ENCODE data around the gene IGSF9B. TPM values are rescaled to one million over a fixed set of nuclear protein-coding genes. Genes with fewer than 3 reads are reported as not detected.

IGSF9B gene
- total RNA-seq, 2 donors from 2014 or later = 1.6 to 3.3 TPM

GRCh38 chr11:133995066-133995465 is 38.3 kb upstream of the IGSF9B start:
- no peaks in the 10 kb centered on the region for H3K9me3 ChIP-seq
- no peaks in the 10 kb centered on the region for H3K4me1 ChIP-seq
- no peak for TF ChIP-seq CTCF (IDR thresholded peaks at IDR 0.05)
- no peak for TF ChIP-seq POLR2A (IDR thresholded peaks at IDR 0.05)
- DNase-seq (no peak), ATAC-seq (no peak)
- H3K36me3 ChIP-seq (replicated peaks in 1 of 2; ENCODE audit: insufficient read depth in 1 of 2, low read depth in 2 of 2) = no peaks in the 10 kb centered on the region
- 53 to 58% methylated on average over 8 of the region's 8 CpGs for WGBS, 2 donors
- no peak overlapping the region for H3K27ac ChIP-seq
- H3K4me3 ChIP-seq = no peak overlapping the region
- intact Hi-C loops (cut with DNase I) = no loop called here
- no peaks in the 10 kb centered on the region for H3K27me3 ChIP-seq

- TF ChIP-seq POLR2A (IDR thresholded peaks at IDR 0.05) = no peak
- TF ChIP-seq CTCF (IDR thresholded peaks at IDR 0.05) = no peak
- Histone ChIP-seq H3K4me3 (no peak overlapping the region), H3K27me3 (no peaks in the 10 kb centered on the region), H3K27ac (no peak overlapping the region), H3K4me1 (no peaks in the 10 kb centered on the region), H3K36me3 (replicated peaks in 1 of 2; ENCODE audit: insufficient read depth in 1 of 2, low read depth in 2 of 2) (no peaks in the 10 kb centered on the region), H3K9me3 (no peaks in the 10 kb centered on the region)
- WGBS, 2 donors = 82 to 88% methylated on average over 11 to 13 of the region's 13 CpGs
- DNase-seq (no peak), ATAC-seq (no peak)
- intact Hi-C loops (cut with DNase I) = no loop called here
Measured at GRCh38 chr11:133993921-133994320, 37.2 kb upstream of the IGSF9B start.

GRCh38 chr11:133993107-133993506 is 36.3 kb upstream of the IGSF9B start:
- H3K36me3 ChIP-seq (replicated peaks in 1 of 2; ENCODE audit: insufficient read depth in 1 of 2, low read depth in 2 of 2) = no peaks in the 10 kb centered on the region
- TF ChIP-seq POLR2A (IDR thresholded peaks at IDR 0.05) = no peak
- no peak for TF ChIP-seq CTCF (IDR thresholded peaks at IDR 0.05)
- ATAC-seq (no peak), DNase-seq (no peak)
- intact Hi-C loops (cut with DNase I) = no loop called here
- H3K27ac ChIP-seq = no peak overlapping the region
- no peaks in the 10 kb centered on the region for H3K9me3 ChIP-seq
- H3K4me3 ChIP-seq = no peak overlapping the region
- 71 to 72% methylated on average over 4 to 7 of the region's 7 CpGs for WGBS, 2 donors
- no peaks in the 10 kb centered on the region for H3K27me3 ChIP-seq
- no peaks in the 10 kb centered on the region for H3K4me1 ChIP-seq

GRCh38 chr11:133992121-133992520 is 35.4 kb upstream of the IGSF9B start:
- no peaks in the 10 kb centered on the region for H3K27me3 ChIP-seq
- ATAC-seq (no peak), DNase-seq (no peak)
- intact Hi-C loops (cut with DNase I) = no loop called here
- H3K36me3 ChIP-seq (replicated peaks in 1 of 2; ENCODE audit: insufficient read depth in 1 of 2, low read depth in 2 of 2) = no peaks in the 10 kb centered on the region
- H3K4me1 ChIP-seq = no peaks in the 10 kb centered on the region
- 38 to 53% methylated on average over 4 of the region's 4 CpGs for WGBS, 2 donors
- H3K27ac ChIP-seq = no peak overlapping the region
- H3K4me3 ChIP-seq = no peak overlapping the region
- no peak for TF ChIP-seq POLR2A (IDR thresholded peaks at IDR 0.05)
- TF ChIP-seq CTCF (IDR thresholded peaks at IDR 0.05) = no peak
- H3K9me3 ChIP-seq = no peaks in the 10 kb centered on the region

GRCh38 chr11:133991101-133991500 is 34.3 kb upstream of the IGSF9B start:
- intact Hi-C loops (cut with DNase I) = no loop called here
- no peaks in the 10 kb centered on the region for H3K27me3 ChIP-seq
- H3K4me1 ChIP-seq = no peaks in the 10 kb centered on the region
- DNase-seq (no peak), ATAC-seq (no peak)
- no peaks in the 10 kb centered on the region for H3K36me3 ChIP-seq (replicated peaks in 1 of 2; ENCODE audit: insufficient read depth in 1 of 2, low read depth in 2 of 2)
- 50 to 52% methylated on average over 1 to 12 of the region's 12 CpGs for WGBS, 2 donors
- no peak overlapping the region for H3K4me3 ChIP-seq
- H3K9me3 ChIP-seq = no peaks in the 10 kb centered on the region
- TF ChIP-seq CTCF (IDR thresholded peaks at IDR 0.05) (no peak), POLR2A (IDR thresholded peaks at IDR 0.05) (no peak)
- no peak overlapping the region for H3K27ac ChIP-seq

Measured in body of pancreas (tissue), 4 donors.